ENCODE results near the gene LILRB1. TPM values are rescaled to one million over a fixed set of nuclear protein-coding genes. Genes with fewer than 3 reads are reported as not detected.
"Not testable (repeated sequence)": the region's sequence is repeated elsewhere in the genome, so short reads cannot be mapped to it uniquely, and the experiment has no call there.

The LILRB1 gene
- total RNA-seq, 2 donors from 2014 or later = 0.37 TPM; not detected in 1

DNA sequence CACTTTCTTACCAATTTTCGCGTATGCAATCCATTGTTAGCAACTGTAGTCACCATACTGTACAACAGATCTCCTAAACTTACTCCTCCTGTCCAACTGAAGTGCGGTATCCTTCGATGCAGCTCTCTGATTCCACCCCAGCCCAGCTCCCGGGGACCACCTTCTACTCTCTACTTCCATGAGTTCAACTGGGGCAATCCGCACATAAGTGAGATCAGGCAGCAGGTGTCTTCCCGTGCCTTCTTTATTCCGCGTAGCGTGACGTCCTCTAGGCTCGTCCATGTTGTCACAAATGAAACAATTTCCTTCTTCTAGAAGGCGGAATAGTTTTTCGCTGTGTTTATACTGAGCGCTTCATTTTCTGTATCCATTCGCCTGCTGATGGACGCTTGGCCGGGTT is 8.4 kb downstream of the LILRB1 start:
- Mint-ChIP-seq H3K27me3 (peaks cover 3% of the 10 kb centered on the region), H3K4me1 (no peaks in the 10 kb centered on the region), H3K27ac (no peak overlapping the region), H3K36me3 (ENCODE audit: low read depth) (no peaks in the 10 kb centered on the region), H3K4me3 (no peak overlapping the region), H3K9me3 (no peaks in the 10 kb centered on the region)
- no peak for ATAC-seq (replicated peaks)

DNA sequence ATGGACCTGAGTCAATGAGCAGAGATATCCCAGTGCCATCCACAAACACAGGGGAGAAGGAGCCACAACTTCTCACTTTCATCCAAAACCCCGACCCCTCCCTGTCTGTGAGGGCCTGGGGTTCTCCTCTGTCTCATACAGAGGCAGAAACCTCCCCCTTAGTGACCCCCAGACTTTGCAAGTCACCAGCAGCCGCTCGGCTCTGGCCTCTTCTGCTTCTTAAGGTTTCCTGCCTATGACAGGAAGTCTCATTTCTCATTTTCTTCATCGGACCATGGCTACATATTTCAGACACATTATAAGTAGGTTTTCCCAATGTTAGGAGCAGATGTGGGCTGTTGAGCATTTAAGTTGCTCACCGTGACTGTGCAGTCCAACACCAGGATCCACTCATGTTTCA is 12.7 kb downstream of the LILRB1 start:
- H3K4me3 Mint-ChIP-seq; H3K9me3 Mint-ChIP-seq; ATAC-seq (replicated peaks); H3K27ac Mint-ChIP-seq; H3K27me3 Mint-ChIP-seq; H3K36me3 Mint-ChIP-seq (ENCODE audit: low read depth); H3K4me1 Mint-ChIP-seq: not testable (repeated sequence)

DNA sequence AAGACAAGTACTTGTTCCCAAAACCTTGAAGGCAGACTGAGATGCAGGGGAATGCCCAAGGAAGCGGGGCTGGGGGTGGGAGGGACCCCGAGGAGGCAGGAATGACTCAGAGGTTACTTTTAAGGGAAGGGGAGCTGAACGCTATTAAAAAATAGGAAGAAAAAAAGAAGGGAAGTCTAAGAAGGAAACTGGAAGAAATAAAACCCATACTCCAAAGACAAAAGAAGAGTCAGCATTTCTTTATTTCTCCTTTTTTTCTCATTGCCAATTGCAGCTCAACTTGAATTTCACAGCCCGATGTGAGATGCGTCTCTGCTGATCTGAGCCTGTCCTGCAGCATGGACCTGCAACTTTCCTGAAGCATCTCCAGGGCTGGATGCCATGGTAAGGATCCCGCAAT is 13.3 kb downstream of the LILRB1 start:
- not testable (repeated sequence) for H3K9me3 Mint-ChIP-seq; H3K27ac Mint-ChIP-seq; ATAC-seq (replicated peaks); H3K4me1 Mint-ChIP-seq; H3K4me3 Mint-ChIP-seq; H3K36me3 Mint-ChIP-seq (ENCODE audit: low read depth); H3K27me3 Mint-ChIP-seq

DNA sequence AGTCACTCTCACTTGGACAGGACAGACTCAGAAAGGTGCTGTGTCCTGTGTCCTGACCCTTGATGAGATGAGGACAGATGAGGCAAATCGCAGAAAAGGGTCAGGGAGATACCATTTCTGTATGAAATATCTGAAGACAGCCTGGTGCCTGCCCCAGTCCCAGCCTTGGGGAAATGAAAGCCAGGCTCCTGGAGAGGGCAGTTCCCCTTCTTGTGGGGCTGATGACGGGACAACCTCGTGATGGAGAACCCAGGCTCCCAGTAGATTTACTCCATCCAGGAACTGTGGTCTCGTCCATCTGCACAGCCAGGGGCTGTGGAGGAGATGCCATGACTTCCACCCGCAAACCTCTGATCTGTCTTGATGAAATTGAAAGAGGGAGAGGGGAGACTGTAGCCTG is 13.8 kb downstream of the LILRB1 start:
- Mint-ChIP-seq H3K27ac (no peak overlapping the region), H3K9me3 (no peaks in the 10 kb centered on the region), H3K4me3 (no peak overlapping the region), H3K4me1 (no peaks in the 10 kb centered on the region), H3K36me3 (ENCODE audit: low read depth) (no peaks in the 10 kb centered on the region), H3K27me3 (peaks cover 4% of the 10 kb centered on the region)
- ATAC-seq (replicated peaks) = no peak

DNA sequence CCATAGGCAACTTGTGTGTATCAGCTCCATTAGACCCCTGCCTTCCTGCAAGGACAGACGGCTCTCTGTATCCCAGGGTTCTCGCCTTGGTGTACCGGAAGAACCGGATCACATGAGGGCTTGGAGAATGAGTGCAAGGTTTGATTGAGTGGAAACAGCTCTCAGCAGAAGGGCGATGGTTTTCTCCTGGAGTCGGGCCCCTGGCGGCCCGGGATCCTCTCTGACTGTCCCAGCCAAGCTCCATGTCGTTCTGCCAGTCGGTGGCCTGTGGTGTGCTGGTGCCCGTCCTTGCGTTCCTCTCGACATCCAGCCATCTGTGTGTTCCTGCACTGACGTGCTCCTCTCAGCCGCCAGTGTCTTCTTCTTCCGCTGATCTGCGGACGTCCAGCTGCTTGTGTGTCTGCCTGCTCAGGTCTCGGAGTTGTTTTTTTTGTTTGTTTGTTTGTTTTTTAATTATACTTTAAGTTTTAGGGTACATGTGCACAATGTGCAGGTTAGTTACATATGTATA is 16.1 kb downstream of the LILRB1 start:
- ATAC-seq (replicated peaks) = no peak
- Mint-ChIP-seq H3K4me1 (no peaks in the 10 kb centered on the region), H3K36me3 (ENCODE audit: low read depth) (no peaks in the 10 kb centered on the region), H3K9me3 (no peaks in the 10 kb centered on the region), H3K4me3 (no peak overlapping the region), H3K27me3 (peaks cover 4% of the 10 kb centered on the region), H3K27ac (no peak overlapping the region)

DNA sequence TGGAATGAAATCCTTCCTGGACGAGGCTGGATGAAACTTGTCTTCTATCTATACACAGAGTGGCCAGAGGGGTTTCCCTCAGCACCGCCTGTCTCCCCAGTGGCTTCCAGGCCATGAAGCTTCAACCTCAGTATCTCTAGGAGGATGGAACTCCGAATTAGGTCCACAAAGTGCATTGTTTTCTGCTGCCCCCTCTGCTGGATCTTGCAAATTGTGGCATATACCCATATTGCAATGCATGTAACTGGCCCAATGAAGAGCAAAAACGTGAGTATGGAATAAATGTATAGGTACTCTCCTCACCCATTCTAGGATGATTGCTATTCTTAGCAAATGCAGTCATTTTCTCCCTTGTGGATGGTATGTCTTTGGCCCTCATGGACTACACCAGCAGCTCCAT is 17.8 kb downstream of the LILRB1 start:
- no peaks in the 10 kb centered on the region for H3K9me3 Mint-ChIP-seq
- H3K4me3 Mint-ChIP-seq = no peak overlapping the region
- H3K36me3 Mint-ChIP-seq (ENCODE audit: low read depth) = no peaks in the 10 kb centered on the region
- peaks cover 8% of the 10 kb centered on the region for H3K27me3 Mint-ChIP-seq
- no peak overlapping the region for H3K27ac Mint-ChIP-seq
- H3K4me1 Mint-ChIP-seq = no peaks in the 10 kb centered on the region
- ATAC-seq (replicated peaks) = no peak

DNA sequence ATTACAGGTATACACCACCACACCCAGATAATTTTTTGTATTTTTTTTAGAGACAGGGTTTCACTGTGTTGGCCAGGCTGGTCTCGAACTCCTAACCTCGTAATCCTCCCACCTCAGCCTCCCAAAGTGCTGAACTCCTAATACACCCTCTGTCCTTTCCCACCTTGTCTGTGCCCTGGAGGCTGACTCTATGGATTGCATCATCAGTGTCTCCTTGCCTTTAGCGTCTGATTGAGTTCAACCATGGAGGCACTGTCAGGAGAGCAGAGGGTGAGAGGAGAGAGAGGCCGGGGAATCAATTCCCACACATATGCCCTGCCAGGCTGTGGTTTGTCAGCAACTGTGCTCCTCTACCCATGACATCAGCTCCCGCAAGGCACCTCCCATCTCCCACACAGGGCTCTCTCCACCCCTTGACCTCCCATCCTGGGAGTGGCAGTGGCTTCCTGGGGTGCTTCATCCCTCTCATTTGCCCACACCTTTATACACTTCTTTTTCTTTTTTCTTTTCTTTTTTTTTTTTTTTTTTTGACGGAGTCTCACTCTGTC is 19.9 kb downstream of the LILRB1 start:
- Mint-ChIP-seq H3K36me3 (ENCODE audit: low read depth) (no peaks in the 10 kb centered on the region), H3K27me3 (peaks cover 13% of the 10 kb centered on the region), H3K27ac (no peak overlapping the region), H3K4me3 (no peak overlapping the region), H3K9me3 (no peaks in the 10 kb centered on the region), H3K4me1 (no peaks in the 10 kb centered on the region)
- ATAC-seq (replicated peaks) = no peak

DNA sequence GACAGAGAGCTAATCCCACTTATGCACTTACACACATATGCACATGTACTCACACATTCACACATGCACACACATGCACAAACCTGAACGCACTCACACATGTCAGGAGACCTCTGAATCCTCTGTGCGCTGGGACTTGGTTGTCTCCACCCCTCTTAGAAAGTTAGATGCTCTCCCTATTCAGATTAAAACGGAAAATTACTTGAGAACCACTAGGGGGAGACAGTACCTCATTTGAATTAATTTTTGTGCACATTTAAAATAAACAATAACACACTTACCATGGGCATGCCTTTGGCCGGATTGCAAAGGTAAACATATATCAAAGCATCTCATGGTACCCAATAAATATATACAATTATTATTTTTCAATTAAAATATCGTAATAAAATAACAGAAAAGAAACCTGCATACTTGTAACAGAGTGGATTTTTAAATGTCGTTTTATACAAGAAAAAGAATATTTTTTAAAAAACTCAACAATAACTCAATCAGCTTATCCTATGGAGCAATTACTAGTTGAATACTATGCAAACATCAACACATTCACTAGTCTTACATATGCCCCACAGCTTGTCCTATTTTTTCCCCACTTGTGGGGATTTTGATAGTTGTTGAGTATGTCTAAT is 23.0 kb downstream of the LILRB1 start:
- H3K4me1 Mint-ChIP-seq = no peaks in the 10 kb centered on the region

DNA sequence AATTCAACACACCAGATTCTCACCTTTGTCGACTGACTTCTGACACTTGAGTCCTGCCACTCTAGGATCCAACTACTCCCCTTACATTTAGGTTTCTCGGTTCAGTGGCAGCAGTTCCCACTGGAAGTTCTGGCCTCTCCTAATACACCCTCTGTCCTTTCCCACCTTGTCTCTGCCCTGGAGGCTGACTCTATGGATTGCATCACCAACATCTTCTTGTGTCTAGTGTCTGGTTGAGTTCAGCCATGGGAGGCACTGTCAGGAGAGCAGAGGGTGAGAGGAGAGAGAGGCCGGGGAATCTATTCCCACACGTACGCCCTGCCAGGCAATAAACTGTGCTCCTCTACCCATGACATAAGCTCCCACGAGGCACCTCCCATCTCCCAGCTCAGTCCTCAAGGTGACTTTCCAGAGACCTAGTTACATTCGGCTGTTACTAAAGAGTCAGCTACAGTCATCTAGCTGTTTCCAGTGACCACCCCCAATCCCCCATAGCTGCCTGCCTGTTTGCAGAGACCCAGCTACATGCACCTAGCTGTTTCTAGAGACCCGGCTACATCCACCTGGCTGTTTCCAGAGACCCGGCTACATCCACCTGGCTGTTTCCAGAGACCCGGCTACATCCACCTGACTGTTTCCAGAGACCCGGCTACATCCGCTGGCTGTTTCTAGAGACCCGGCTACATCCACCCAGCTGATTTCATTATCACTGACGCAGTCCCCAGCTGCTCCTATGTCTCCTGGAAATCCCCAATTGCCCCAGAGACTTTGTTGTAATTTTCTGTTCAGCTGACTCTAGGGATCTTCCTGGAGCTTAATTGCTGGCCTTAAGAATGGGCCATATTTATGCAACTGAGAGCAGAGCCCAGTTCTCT is 24.4 kb downstream of the LILRB1 start:
- no peaks in the 10 kb centered on the region for H3K9me3 Mint-ChIP-seq
- no peaks in the 10 kb centered on the region for H3K36me3 Mint-ChIP-seq (ENCODE audit: low read depth)
- ATAC-seq (replicated peaks) = no peak
- H3K4me3 Mint-ChIP-seq = no peak overlapping the region
- H3K27ac Mint-ChIP-seq = no peak overlapping the region
- no peaks in the 10 kb centered on the region for H3K4me1 Mint-ChIP-seq
- H3K27me3 Mint-ChIP-seq = peaks cover 19% of the 10 kb centered on the region

More for the DNA sequence above, 23.0 kb downstream of the LILRB1 start:
- peaks cover 9% of the 10 kb centered on the region for H3K27me3 Mint-ChIP-seq
- no peak overlapping the region for H3K4me3 Mint-ChIP-seq
- ATAC-seq (replicated peaks) = no peak
- H3K9me3 Mint-ChIP-seq = no peaks in the 10 kb centered on the region
- H3K36me3 Mint-ChIP-seq (ENCODE audit: low read depth) = no peaks in the 10 kb centered on the region
- H3K27ac Mint-ChIP-seq = no peak overlapping the region

DNA sequence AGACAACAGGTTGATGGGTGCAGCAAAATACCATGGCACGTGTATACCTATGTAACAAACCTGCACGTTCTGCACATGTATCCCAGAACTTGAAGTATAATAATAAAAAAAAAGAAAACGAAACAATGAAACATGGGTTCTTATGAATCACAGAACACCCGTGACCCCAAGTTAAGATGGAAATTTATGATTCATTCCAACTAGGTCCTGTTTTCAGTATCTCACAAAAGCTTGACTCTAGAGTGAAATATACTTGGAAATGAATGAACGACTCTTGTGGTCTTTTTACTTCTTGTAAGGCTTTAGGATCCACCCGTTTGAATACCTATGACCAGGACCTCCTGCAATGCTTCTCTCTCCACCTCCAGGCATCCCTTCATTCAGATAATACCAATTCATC is 29.0 kb downstream of the LILRB1 start:
- Mint-ChIP-seq H3K4me1 (no peaks in the 10 kb centered on the region), H3K36me3 (ENCODE audit: low read depth) (no peaks in the 10 kb centered on the region), H3K4me3 (no peak overlapping the region), H3K27me3 (peaks cover 30% of the 10 kb centered on the region), H3K27ac (no peak overlapping the region), H3K9me3 (no peaks in the 10 kb centered on the region)
- ATAC-seq (replicated peaks) = no peak

DNA sequence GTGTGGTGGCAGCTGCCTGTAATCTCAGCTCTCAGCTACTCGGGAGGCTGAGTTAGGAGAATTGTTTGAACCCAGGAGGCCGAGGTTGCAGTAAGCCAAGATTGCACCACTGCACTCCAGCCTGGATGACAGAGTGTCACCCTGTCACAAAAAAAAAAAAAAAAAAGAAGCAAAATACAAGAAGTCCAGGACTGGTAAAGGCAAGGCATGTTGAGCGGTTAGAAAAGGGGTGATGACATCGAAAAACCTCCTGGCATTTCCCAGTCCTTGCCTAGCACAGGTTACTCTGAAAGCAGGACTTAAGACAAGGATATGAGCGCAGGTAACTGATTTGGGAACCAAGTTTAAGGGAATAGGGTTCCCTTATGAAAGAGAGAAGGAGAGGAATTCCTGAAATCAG is 30.0 kb downstream of the LILRB1 start:
- ATAC-seq (replicated peaks) = no peak
- H3K4me1 Mint-ChIP-seq = no peaks in the 10 kb centered on the region
- no peaks in the 10 kb centered on the region for H3K36me3 Mint-ChIP-seq (ENCODE audit: low read depth)
- H3K27me3 Mint-ChIP-seq = peaks cover 26% of the 10 kb centered on the region
- no peak overlapping the region for H3K4me3 Mint-ChIP-seq
- no peaks in the 10 kb centered on the region for H3K9me3 Mint-ChIP-seq
- no peak overlapping the region for H3K27ac Mint-ChIP-seq

DNA sequence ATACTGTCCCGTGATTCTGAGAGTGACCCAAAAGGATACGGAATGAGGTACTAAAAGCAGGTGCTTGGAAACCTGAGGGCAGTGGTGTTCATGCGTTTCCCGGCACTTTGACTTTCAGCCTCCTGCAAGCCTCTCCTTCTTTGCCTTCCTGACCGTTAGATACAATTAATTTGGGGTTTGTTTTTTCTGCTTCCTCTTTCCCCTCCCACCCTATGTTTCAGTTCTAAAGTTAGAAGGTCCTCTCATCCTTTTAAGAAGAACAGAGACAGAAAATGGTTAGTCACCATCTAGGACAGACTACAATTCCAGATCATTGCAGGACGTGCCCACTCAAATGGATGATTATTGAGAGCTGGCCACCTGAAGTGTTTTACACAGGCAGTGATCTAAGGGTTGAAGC is 30.7 kb downstream of the LILRB1 start:
- no peak for ATAC-seq (replicated peaks)

DNA sequence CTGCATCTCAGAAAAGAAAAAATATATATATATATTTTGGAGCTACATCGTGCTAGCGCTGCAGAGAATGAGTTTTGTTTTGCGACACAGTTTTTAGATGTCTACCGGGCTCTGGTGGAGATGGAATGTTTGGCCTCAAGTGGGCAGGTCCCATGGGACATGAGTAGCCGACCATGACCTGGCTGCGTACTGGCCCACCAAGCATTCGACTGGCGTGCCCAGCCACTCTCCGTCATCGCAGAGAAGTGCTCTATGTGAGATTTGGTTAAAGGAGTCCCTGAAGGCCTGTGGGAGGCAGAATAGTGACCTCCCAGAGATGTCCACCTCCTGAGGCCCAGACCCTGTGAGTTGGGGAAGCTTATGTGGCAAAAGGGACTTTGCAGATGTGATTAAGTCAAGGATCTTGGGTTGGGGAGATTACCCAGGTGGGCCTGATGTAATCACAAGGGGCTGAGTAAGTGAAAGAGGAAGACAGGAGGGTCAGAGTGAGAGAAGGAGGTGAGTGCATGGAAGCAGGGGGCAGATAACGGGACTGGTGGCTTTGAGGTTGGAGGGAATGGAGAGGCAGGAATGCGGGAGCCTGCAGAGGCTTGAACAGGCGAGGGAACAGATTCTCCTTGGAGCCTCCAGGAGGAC is 31.7 kb downstream of the LILRB1 start:
- no peaks in the 10 kb centered on the region for H3K9me3 Mint-ChIP-seq
- peaks cover 29% of the 10 kb centered on the region for H3K27me3 Mint-ChIP-seq

More for the DNA sequence above, 30.7 kb downstream of the LILRB1 start:
- Mint-ChIP-seq H3K27ac (no peak overlapping the region), H3K9me3 (no peaks in the 10 kb centered on the region), H3K4me1 (no peaks in the 10 kb centered on the region), H3K27me3 (peaks cover 29% of the 10 kb centered on the region), H3K36me3 (ENCODE audit: low read depth) (no peaks in the 10 kb centered on the region), H3K4me3 (no peak overlapping the region)

DNA sequence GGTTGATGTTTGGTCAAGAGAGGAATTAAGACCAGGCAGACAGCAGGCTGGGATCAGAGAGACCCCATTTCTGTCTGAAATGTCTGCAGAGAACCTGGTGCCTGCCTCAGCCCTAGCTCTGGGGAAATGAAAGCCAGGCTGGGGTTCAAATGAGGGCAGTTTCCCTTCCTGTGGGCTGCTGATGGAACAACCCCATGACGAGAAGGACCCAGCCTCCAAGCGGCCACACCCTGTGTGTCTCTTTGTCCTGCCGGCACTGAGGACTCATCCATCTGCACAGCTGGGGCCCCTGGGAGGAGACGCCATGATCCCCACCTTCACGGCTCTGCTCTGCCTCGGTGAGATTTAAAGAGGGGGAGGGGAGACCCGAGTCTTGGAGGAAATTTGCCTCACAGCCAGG is 32.4 kb downstream of the LILRB1 start, which contains the start of gene LILRB4:
Gene LILRB4, plus strand, starts transcription at position 256 of the 400 bp plus-strand sequence. Its CDS starts 49 bp downstream, at position 305.
- Mint-ChIP-seq H3K27me3 (peaks cover 29% of the 10 kb centered on the region), H3K36me3 (ENCODE audit: low read depth) (no peaks in the 10 kb centered on the region), H3K4me3 (no peak within 1 kb of the TSS), H3K4me1 (no peaks in the 10 kb centered on the region), H3K9me3 (no peaks in the 10 kb centered on the region), H3K27ac (no peak within 1 kb of the TSS)
- ATAC-seq (replicated peaks) = no peak

More for the DNA sequence above, 31.7 kb downstream of the LILRB1 start:
- no peak for ATAC-seq (replicated peaks)
- Mint-ChIP-seq H3K27ac (no peak overlapping the region), H3K36me3 (ENCODE audit: low read depth) (no peaks in the 10 kb centered on the region), H3K4me1 (no peaks in the 10 kb centered on the region), H3K4me3 (no peak overlapping the region)
